T-cell (primary cell): ENCODE results near the gene NACAD. TPM values are rescaled to one million over a fixed set of nuclear protein-coding genes. Genes with fewer than 3 reads are reported as not detected.
A peak's percentile ranks its signal among the peaks of the same experiment; 100 is the strongest.

Source experiments
- ATAC-seq, 4 experiments: fragments of 200-7000 bp in 3 of 4; fragments of 150-1000 bp in 1 of 4; cut with Tn5 transposase; replicated peaks in 1 of 4; 1 replicate in 3 of 4; 2 replicates in 1 of 4; pipeline ENCODE4 v1.10.0; 2021; ENCODE audit warnings: moderate library complexity in 3 of 4, mild to moderate bottlenecking in 2 of 4, moderate number of reproducible peaks in 1 of 4
- CTCF ChIA-PET, 2 donors: fragments of 300-600 bp; sonication (Branson Sonifier 250); formaldehyde crosslinking; loops; one replicate each; lab custom pipeline; 2022; ENCODE audit warnings: antibody characterized with exemption in 2 of 2; lab: Charles Lee
- POLR2A ChIA-PET, 2 donors: fragments of 300-600 bp; sonication (Branson Sonifier 250); formaldehyde crosslinking; loops; one replicate each; lab custom pipeline; 2022; ENCODE audit warnings: antibody characterized with exemption in 2 of 2; lab: Charles Lee
- DNase-seq, 35 experiments: peaks; one replicate each; pipeline versions ENCODE4 v3.0.0 to v3.0.0-alpha.2; 2013 to 2023
- H3K27ac ChIP-seq: one replicate; pipeline ENCODE4 v1.5.1; 2013; ENCODE audit warnings: low read length
- H3K27me3 ChIP-seq, 2 experiments: replicated peaks in 1 of 2; 1 replicate in 1 of 2; 2 replicates in 1 of 2; pipeline versions ENCODE4 v1.6.1 to v1.7.0; 2013; ENCODE audit warnings: low read length in 1 of 2, mixed read lengths in 1 of 2; ENCODE audit not compliant: control insufficient read depth in 2 of 2, insufficient read depth in 2 of 2; ENCODE audit errors: extremely low read depth in 1 of 2
- H3K36me3 ChIP-seq, 2 donors: 1 replicate in 1 of 2; 2 replicates in 1 of 2; pipeline versions ENCODE4 v1.6.1 to v1.7.0; 2013; ENCODE audit warnings: low read length in 1 of 2; ENCODE audit not compliant: control insufficient read depth in 2 of 2, insufficient read depth in 1 of 2; ENCODE audit errors: extremely low read depth in 1 of 2
- H3K4me1 ChIP-seq, 2 experiments: 1 replicate in 1 of 2; 2 replicates in 1 of 2; pipeline versions ENCODE4 v1.6.1 to v1.7.0; 2013; ENCODE audit warnings: low read length in 2 of 2, mixed read lengths in 1 of 2; ENCODE audit not compliant: insufficient read depth in 2 of 2, control insufficient read depth in 1 of 2; ENCODE audit errors: extremely low read depth in 1 of 2
- H3K4me3 ChIP-seq, 2 donors: 1 replicate in 1 of 2; 2 replicates in 1 of 2; pipeline versions ENCODE4 v1.5.1 to v1.7.0; 2013; ENCODE audit warnings: mild to moderate bottlenecking in 2 of 2, low read length in 1 of 2, moderate library complexity in 1 of 2; ENCODE audit not compliant: control insufficient read depth in 1 of 2; ENCODE audit errors: extremely low read depth in 1 of 2
- H3K9me3 ChIP-seq: 2 replicates; pipeline ENCODE4 v1.7.0; 2013
- H3K27ac Mint-ChIP-seq, 2 donors: one replicate each; pipeline ENCODE4 v1.8.0; 2020 to 2021; ENCODE audit warnings: mild to moderate bottlenecking in 2 of 2, mixed read lengths in 2 of 2
- H3K27me3 Mint-ChIP-seq, 2 donors: one replicate each; pipeline ENCODE4 v1.8.0; 2021 to 2022; ENCODE audit warnings: mixed read lengths in 2 of 2
- H3K36me3 Mint-ChIP-seq: one replicate; pipeline ENCODE4 v1.8.0; 2021; ENCODE audit warnings: mixed read lengths
- H3K4me1 Mint-ChIP-seq, 3 donors: one replicate each; pipeline ENCODE4 v1.8.0; 2020 to 2022; ENCODE audit warnings: mixed read lengths in 3 of 3, mild to moderate bottlenecking in 1 of 3
- H3K4me3 Mint-ChIP-seq, 3 donors: one replicate each; pipeline ENCODE4 v1.8.0; 2020 to 2022; ENCODE audit warnings: mild to moderate bottlenecking in 3 of 3, mixed read lengths in 3 of 3, moderate library complexity in 3 of 3
- H3K9me3 Mint-ChIP-seq, 3 donors: one replicate each; pipeline ENCODE4 v1.8.0; 2020 to 2022; ENCODE audit warnings: mixed read lengths in 3 of 3
- WGBS: methylation state at CpG from one replicate; pipeline ENCODE4 v1.1.5; 2013; ENCODE audit warnings: missing lambda C conversion rate; ENCODE audit not compliant: insufficient coverage; 5-methylcytosine and 5-hydroxymethylcytosine counted together
- total RNA-seq, 35 experiments: library from RNA in 6 of 35; stranded (reverse) in 6 of 35; fragments of 120-200 nt in 1 of 35; gene quantifications; one replicate each; pipeline versions ENCODE4 v1.2.1 to v1.2.4 and lab custom pipeline; 2013 to 2026

NACAD gene
- total RNA-seq, 5 donors from 2014 or later (not counting 1 experiment from before 2014, with no cell fraction given): 0.10 to 1.6 (median 0.20) TPM

- Mint-ChIP-seq H3K9me3 (no peaks in the 10 kb centered on the region), H3K4me1 (peaks cover 14 to 20% (median 18%) of the 10 kb centered on the region in 3 donors), H3K4me3 (no peak overlapping the region), H3K27ac (no peak overlapping the region), H3K27me3 (no peaks in the 10 kb centered on the region), H3K36me3 (no peaks in the 10 kb centered on the region)
- H3K27ac ChIP-seq: no peak overlapping the region
- no peak for ATAC-seq
- ChIA-PET POLR2A (interaction anchor here in 1 of 2 donors (0.5 kb wide), 1 partner anchor 16 kb away, joined by 4 read pairs; no protein-coding TSS in a partner anchor), CTCF (interaction anchor here in 1 of 2 donors (0.9 kb wide), 1 partner anchor 9 kb away, joined by 3 read pairs; no protein-coding TSS in a partner anchor)
- no peak for DNase-seq
- no peak overlapping the region for H3K4me3 ChIP-seq
- H3K4me1 ChIP-seq: peaks cover 0 to 35% of the 10 kb centered on the region in 2 experiments
- H3K9me3 ChIP-seq: no peaks in the 10 kb centered on the region
- H3K27me3 ChIP-seq: no peaks in the 10 kb centered on the region
- WGBS: 92% methylated on average over 7 of the region's 11 CpGs
- H3K36me3 ChIP-seq: no peaks in the 10 kb centered on the region
Measured at GRCh38 chr7:45125193-45125904, 36.6 kb upstream of the NACAD start.

GRCh38 chr7:45123913-45124710, 35.3 kb upstream of the NACAD start:
- H3K4me1 ChIP-seq: peaks cover 0 to 35% of the 10 kb centered on the region in 2 experiments
- Mint-ChIP-seq H3K4me1 (peaks cover 14 to 20% (median 18%) of the 10 kb centered on the region in 3 donors), H3K4me3 (peak overlapping the region in 1 of 3 donors; percentile 66), H3K27ac (peak overlapping the region in 1 of 2 donors; percentile 91), H3K9me3 (no peaks in the 10 kb centered on the region), H3K27me3 (peaks cover 0 to 4% of the 10 kb centered on the region in 2 donors), H3K36me3 (no peaks in the 10 kb centered on the region)
- H3K4me3 ChIP-seq: no peak overlapping the region
- no peaks in the 10 kb centered on the region for H3K9me3 ChIP-seq
- WGBS: 98% methylated on average over 8 of the region's 12 CpGs
- no peak for ATAC-seq
- peak overlapping the region; percentile 49 for H3K27ac ChIP-seq
- H3K36me3 ChIP-seq: no peaks in the 10 kb centered on the region
- ChIA-PET POLR2A (no interaction called here), CTCF (interaction anchor here in 1 of 2 donors (0.7 kb wide), 1 partner anchor 128 kb away, joined by 3 read pairs; no protein-coding TSS in a partner anchor)
- H3K27me3 ChIP-seq: no peaks in the 10 kb centered on the region
- DNase-seq: no peak

GRCh38 chr7:45122975-45123860, 34.4 kb upstream of the NACAD start:
- Mint-ChIP-seq H3K4me1 (peaks cover 14 to 20% (median 18%) of the 10 kb centered on the region in 3 donors), H3K27ac (peak overlapping the region; percentile 81 to 91), H3K4me3 (peak overlapping the region in 2 of 3 donors; percentile 43 to 66), H3K36me3 (no peaks in the 10 kb centered on the region), H3K27me3 (peaks cover 3 to 4% of the 10 kb centered on the region in 2 donors), H3K9me3 (no peaks in the 10 kb centered on the region)
- peak overlapping the region; percentile 49 for H3K27ac ChIP-seq
- CTCF ChIA-PET: interaction anchor here in 1 of 2 donors (0.7 kb wide), 1 partner anchor 127 kb away, joined by 3 read pairs; no protein-coding TSS in a partner anchor
- H3K9me3 ChIP-seq: no peaks in the 10 kb centered on the region
- no peak overlapping the region for H3K4me3 ChIP-seq
- H3K27me3 ChIP-seq: no peaks in the 10 kb centered on the region
- H3K36me3 ChIP-seq: no peaks in the 10 kb centered on the region
- ATAC-seq: peak in 3 of 4 experiments; percentile 51 to 76 (median 67)
- 75% methylated on average over 12 of the region's 16 CpGs for WGBS
- DNase-seq: peak in 4 of 35 experiments; percentile 10 to 14 (median 11)
- POLR2A ChIA-PET: interaction anchor here in 1 of 2 donors (0.6 kb wide), 1 partner anchor 13 kb away, joined by 3 read pairs; no protein-coding TSS in a partner anchor
- H3K4me1 ChIP-seq: peaks cover 0 to 35% of the 10 kb centered on the region in 2 experiments

- Mint-ChIP-seq H3K27me3 (peaks cover 3 to 7% of the 10 kb centered on the region in 2 donors), H3K36me3 (no peaks in the 10 kb centered on the region), H3K4me3 (no peak overlapping the region), H3K4me1 (peaks cover 14 to 20% (median 18%) of the 10 kb centered on the region in 3 donors), H3K9me3 (no peaks in the 10 kb centered on the region), H3K27ac (no peak overlapping the region)
- Histone ChIP-seq H3K9me3 (no peaks in the 10 kb centered on the region), H3K27me3 (peaks cover 0 to 9% of the 10 kb centered on the region in 2 experiments), H3K4me1 (peaks cover 0 to 32% of the 10 kb centered on the region in 2 experiments), H3K36me3 (no peaks in the 10 kb centered on the region), H3K27ac (no peak overlapping the region), H3K4me3 (no peak overlapping the region)
- CTCF ChIA-PET: no interaction called here
- no CpG with 5 or more reads among the region's 3 CpGs for WGBS
- POLR2A ChIA-PET: no interaction called here
- no peak for ATAC-seq
- DNase-seq: no peak
Measured at GRCh38 chr7:45119550-45119949, 30.8 kb upstream of the NACAD start.

- ATAC-seq (no peak), DNase-seq (no peak)
- CTCF ChIA-PET: interaction anchor here in 1 of 2 donors (0.9 kb wide), 1 partner anchor 145 kb away, joined by 3 read pairs; no protein-coding TSS in a partner anchor
- Histone ChIP-seq H3K27me3 (peaks cover 0 to 9% of the 10 kb centered on the region in 2 experiments), H3K4me3 (no peak overlapping the region), H3K4me1 (peaks cover 0 to 26% of the 10 kb centered on the region in 2 experiments), H3K36me3 (no peaks in the 10 kb centered on the region), H3K27ac (no peak overlapping the region), H3K9me3 (no peaks in the 10 kb centered on the region)
- Mint-ChIP-seq H3K27me3 (peaks cover 8 to 11% of the 10 kb centered on the region in 2 donors), H3K4me3 (no peak overlapping the region), H3K4me1 (peaks cover 14 to 20% (median 16%) of the 10 kb centered on the region in 3 donors), H3K36me3 (no peaks in the 10 kb centered on the region), H3K27ac (no peak overlapping the region), H3K9me3 (no peaks in the 10 kb centered on the region)
- no CpG with 5 or more reads among the region's 3 CpGs for WGBS
- POLR2A ChIA-PET: no interaction called here
Measured at GRCh38 chr7:45118889-45119331, 30.1 kb upstream of the NACAD start.
